HepG2 (cell line): ENCODE data around the gene RANBP3. TPM values are rescaled to one million over a fixed set of nuclear protein-coding genes. Genes with fewer than 3 reads are reported as not detected.

Experiments
- CAMTA2 ChIP-seq: sonication (generic); formaldehyde crosslinking; IDR thresholded peaks from 2 replicates; pipeline ENCODE4 v1.4.0; 2020; ENCODE audit warnings: mild to moderate bottlenecking, missing genetic modification reagents, borderline replicate concordance
- ELF1 ChIP-seq: sonication (generic); formaldehyde crosslinking; IDR thresholded peaks from 2 replicates; pipeline ENCODE4 v1.4.0; 2020; ENCODE audit warnings: missing genetic modification reagents
- EP300 ChIP-seq, 3 experiments: sonication (generic) in 1 of 3; formaldehyde crosslinking in 1 of 3; IDR thresholded peaks; 2 replicates each; pipeline versions ENCODE4 v1.5.1 to v1.6.1; 2011 to 2020; ENCODE audit warnings: low read depth in 2 of 3, low read length in 2 of 3, borderline replicate concordance in 1 of 3, improper control_type of control experiment in 1 of 3, mild to moderate bottlenecking in 1 of 3, missing genetic modification reagents in 1 of 3, moderate library complexity in 1 of 3
- IRX3 ChIP-seq: sonication (generic); formaldehyde crosslinking; IDR thresholded peaks from 2 replicates; pipeline ENCODE4 v1.8.1; 2023; ENCODE audit warnings: mild to moderate bottlenecking, low read depth, missing genetic modification reagents, borderline replicate concordance
- KMT2A ChIP-seq: sonication (generic); formaldehyde crosslinking; IDR thresholded peaks from 2 replicates; pipeline ENCODE4 v1.4.0; 2020; ENCODE audit warnings: missing genetic modification reagents
- MBD4 ChIP-seq: IDR thresholded peaks from 2 replicates; pipeline ENCODE4 v1.6.1; 2012; ENCODE audit warnings: low read length, inconsistent platforms, borderline replicate concordance
- MTF2 ChIP-seq: sonication (generic); formaldehyde crosslinking; IDR thresholded peaks from 2 replicates; pipeline ENCODE4 v1.5.0; 2020; ENCODE audit warnings: missing genetic modification reagents, borderline replicate concordance
- NONO ChIP-seq, 2 experiments: fragments of 450-650 bp in 1 of 2; sonication (generic) in 1 of 2; formaldehyde crosslinking in 1 of 2; IDR thresholded peaks in 1 of 2; conservative IDR thresholded peaks in 1 of 2; 2 replicates each; pipeline versions ENCODE4 v1.6.1 to v1.8.0; 2017 to 2022; ENCODE audit warnings: mild to moderate bottlenecking in 1 of 2, missing genetic modification reagents in 1 of 2, moderate library complexity in 1 of 2
- NR3C1 ChIP-seq: sonication (generic); formaldehyde crosslinking; IDR thresholded peaks from 2 replicates; pipeline ENCODE4 v1.4.0; 2020; ENCODE audit warnings: missing genetic modification reagents
- STAT5B ChIP-seq: sonication (generic); formaldehyde crosslinking; IDR thresholded peaks from 2 replicates; pipeline ENCODE4 v1.4.0; 2020; ENCODE audit warnings: missing genetic modification reagents
- ZFP90 ChIP-seq: sonication (generic); formaldehyde crosslinking; IDR thresholded peaks from 2 replicates; pipeline ENCODE4 v1.8.0; 2022; ENCODE audit warnings: missing genetic modification reagents, mild to moderate bottlenecking, inconsistent platforms, borderline replicate concordance
- ZNF260 ChIP-seq: sonication (generic); formaldehyde crosslinking; IDR thresholded peaks from 2 replicates; pipeline ENCODE4 v1.4.0; 2020; ENCODE audit warnings: missing genetic modification reagents, low read depth, mild to moderate bottlenecking, borderline replicate concordance
- ZNF264 ChIP-seq: sonication (generic); formaldehyde crosslinking; IDR thresholded peaks from 2 replicates; pipeline ENCODE4 v1.4.0; 2020; ENCODE audit warnings: missing genetic modification reagents
- ZNF354B ChIP-seq: sonication (generic); formaldehyde crosslinking; IDR thresholded peaks from 2 replicates; pipeline ENCODE4 v1.8.0; 2022; ENCODE audit warnings: mild to moderate bottlenecking, missing genetic modification reagents
- ZNF510 ChIP-seq: sonication (generic); formaldehyde crosslinking; IDR thresholded peaks from 2 replicates; pipeline ENCODE4 v1.4.0; 2020; ENCODE audit warnings: low read depth, mild to moderate bottlenecking, missing genetic modification reagents
- ZNF670 ChIP-seq: sonication (generic); formaldehyde crosslinking; IDR thresholded peaks from 2 replicates; pipeline ENCODE4 v1.8.0; 2022; ENCODE audit warnings: mild to moderate bottlenecking, missing genetic modification reagents, borderline replicate concordance
- ZNF678 ChIP-seq: sonication (generic); formaldehyde crosslinking; IDR thresholded peaks from 2 replicates; pipeline ENCODE4 v1.4.0; 2020; ENCODE audit warnings: mild to moderate bottlenecking, missing genetic modification reagents
- ZNF713 ChIP-seq: sonication (generic); formaldehyde crosslinking; IDR thresholded peaks from 2 replicates; pipeline ENCODE4 v1.4.0; 2020; ENCODE audit warnings: mild to moderate bottlenecking, missing genetic modification reagents
- ZNF775 ChIP-seq: sonication (generic); formaldehyde crosslinking; IDR thresholded peaks from 2 replicates; pipeline ENCODE4 v1.4.0; 2020; ENCODE audit warnings: missing genetic modification reagents, mild to moderate bottlenecking, moderate library complexity, borderline replicate concordance
- ZNF792 ChIP-seq: IDR thresholded peaks from 2 replicates; pipeline ENCODE4 v1.6.1; 2016
- polyA plus RNA-seq, 8 experiments: library from polyadenylated mRNA; depleted of rRNA in 3 of 8; stranded (reverse) in 7 of 8; unstranded in 1 of 8; fragments of >200 nt; fragmentation: Illumina TruSeq in 4 of 8; extraction: Trizol in 4 of 8; gene quantifications; 2 replicates each; pipeline versions ENCODE4 v1.2.1 to v1.2.3, GENCODE V29; 2011 to 2016; ENCODE audit warnings: low read depth in 4 of 8, missing spikeins in 1 of 8, mixed read lengths in 1 of 8; ENCODE audit not compliant: insufficient read depth in 1 of 8
- total RNA-seq, 5 experiments: library from RNA; depleted of rRNA; stranded (reverse); fragments of >200 nt; fragmentation: Illumina TruSeq; extraction: Trizol; gene quantifications; 2 replicates each; pipeline ENCODE4 v1.2.3, GENCODE V29; 2016; ENCODE audit warnings: low read depth in 1 of 5
- TF ChIP-seq, protein P1 (sequence below): sonication (generic); formaldehyde crosslinking; IDR thresholded peaks from 2 replicates; pipeline ENCODE4 v1.4.0; 2020; ENCODE audit warnings: missing genetic modification reagents
- TF ChIP-seq, protein P2 (sequence below): sonication (generic); formaldehyde crosslinking; IDR thresholded peaks from 2 replicates; pipeline ENCODE4 v1.8.0; 2022; ENCODE audit warnings: mild to moderate bottlenecking, missing genetic modification reagents, moderate library complexity
- TF ChIP-seq, protein P3 (sequence below): sonication (generic); formaldehyde crosslinking; IDR thresholded peaks from 2 replicates; pipeline ENCODE4 v1.4.0; 2020; ENCODE audit warnings: mild to moderate bottlenecking, missing genetic modification reagents
- TF ChIP-seq, protein P4 (sequence below): IDR thresholded peaks from 2 replicates; pipeline ENCODE4 v1.6.1; 2016; ENCODE audit warnings: low read depth, borderline replicate concordance
- TF ChIP-seq, protein P5 (sequence below): sonication (generic); formaldehyde crosslinking; IDR thresholded peaks from 2 replicates; pipeline ENCODE4 v1.5.1; 2020; ENCODE audit warnings: missing genetic modification reagents, mild to moderate bottlenecking, borderline replicate concordance

The RANBP3 gene
- total and polyA plus RNA-seq, 2 of the 13 experiments (the other 11 are each of a cell fraction or from before 2014, with no cell fraction given) = 39.5 to 149 TPM

DNA sequence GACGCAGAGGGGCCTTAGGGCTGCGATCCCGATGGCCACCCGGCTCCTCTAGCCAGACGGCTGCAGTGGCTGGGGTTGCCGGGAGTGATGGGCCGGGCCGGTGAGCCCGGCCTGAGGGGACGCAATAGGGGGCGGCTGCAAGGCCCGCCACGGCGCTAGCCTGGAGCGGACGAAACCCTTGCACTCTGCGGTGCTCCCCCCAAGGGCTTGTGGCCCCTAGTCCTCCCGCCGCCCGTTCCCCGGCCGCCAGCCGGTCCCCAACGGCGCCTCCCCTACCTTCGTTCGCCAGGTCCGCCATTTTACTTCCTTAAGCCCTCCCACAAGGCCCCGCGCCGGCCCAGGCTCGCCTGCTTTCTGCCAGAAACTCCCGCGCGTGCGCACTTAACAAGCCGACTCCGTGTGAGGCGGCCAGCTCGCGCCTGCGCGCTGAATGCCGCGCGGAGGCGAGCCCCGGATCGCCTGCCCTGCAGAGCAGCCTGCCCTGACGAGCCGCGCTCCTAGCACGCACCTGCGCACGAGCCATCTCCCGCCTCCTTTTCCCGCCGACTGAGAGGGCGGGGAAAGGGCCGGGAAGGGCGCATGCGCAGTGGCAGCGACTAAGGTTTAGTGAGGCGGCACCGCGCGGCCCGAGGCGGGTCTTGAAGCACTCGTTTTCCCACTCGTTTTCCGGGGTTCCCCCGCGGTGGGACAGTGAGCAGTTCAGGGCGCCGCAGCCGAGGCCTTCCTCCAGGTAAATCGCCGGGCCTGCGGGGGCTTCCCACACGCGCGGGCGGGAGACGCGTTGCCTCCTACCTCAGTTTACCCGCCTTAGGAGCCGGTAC, at the start of gene RANBP3 (continued):
- TF ChIP-seq KMT2A = peak; percentile 96
- TF ChIP-seq ZNF775 (CRISPR knock-in tag) = peak; percentile 99
- peak; percentile 100 for TF ChIP-seq ZNF354B (CRISPR knock-in tag)
- peak; percentile 97 for TF ChIP-seq ZNF260 (CRISPR knock-in tag)
- TF ChIP-seq ZNF678 = peak; percentile 100
- peak; percentile 100 for TF ChIP-seq ZFP90
- peak; percentile 100 for TF ChIP-seq ZNF670 (CRISPR knock-in tag)
- peak; percentile 70 for TF ChIP-seq ELF1
- TF ChIP-seq CAMTA2 (CRISPR knock-in tag) = peak; percentile 98
- TF ChIP-seq ZNF792 (CRISPR knock-in tag) = peak; percentile 100
- TF ChIP-seq, protein P1, sequence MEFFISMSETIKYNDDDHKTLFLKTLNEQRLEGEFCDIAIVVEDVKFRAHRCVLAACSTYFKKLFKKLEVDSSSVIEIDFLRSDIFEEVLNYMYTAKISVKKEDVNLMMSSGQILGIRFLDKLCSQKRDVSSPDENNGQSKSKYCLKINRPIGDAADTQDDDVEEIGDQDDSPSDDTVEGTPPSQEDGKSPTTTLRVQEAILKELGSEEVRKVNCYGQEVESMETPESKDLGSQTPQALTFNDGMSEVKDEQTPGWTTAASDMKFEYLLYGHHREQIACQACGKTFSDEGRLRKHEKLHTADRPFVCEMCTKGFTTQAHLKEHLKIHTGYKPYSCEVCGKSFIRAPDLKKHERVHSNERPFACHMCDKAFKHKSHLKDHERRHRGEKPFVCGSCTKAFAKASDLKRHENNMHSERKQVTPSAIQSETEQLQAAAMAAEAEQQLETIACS (CRISPR knock-in tag) = peak; percentile 84
- TF ChIP-seq, protein P2, sequence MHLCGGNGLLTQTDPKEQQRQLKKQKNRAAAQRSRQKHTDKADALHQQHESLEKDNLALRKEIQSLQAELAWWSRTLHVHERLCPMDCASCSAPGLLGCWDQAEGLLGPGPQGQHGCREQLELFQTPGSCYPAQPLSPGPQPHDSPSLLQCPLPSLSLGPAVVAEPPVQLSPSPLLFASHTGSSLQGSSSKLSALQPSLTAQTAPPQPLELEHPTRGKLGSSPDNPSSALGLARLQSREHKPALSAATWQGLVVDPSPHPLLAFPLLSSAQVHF (CRISPR knock-in tag) = peak; percentile 100
- TF ChIP-seq ZNF264 (CRISPR knock-in tag) = peak; percentile 99
- TF ChIP-seq ZNF510 = peak; percentile 100
- TF ChIP-seq, protein P3, sequence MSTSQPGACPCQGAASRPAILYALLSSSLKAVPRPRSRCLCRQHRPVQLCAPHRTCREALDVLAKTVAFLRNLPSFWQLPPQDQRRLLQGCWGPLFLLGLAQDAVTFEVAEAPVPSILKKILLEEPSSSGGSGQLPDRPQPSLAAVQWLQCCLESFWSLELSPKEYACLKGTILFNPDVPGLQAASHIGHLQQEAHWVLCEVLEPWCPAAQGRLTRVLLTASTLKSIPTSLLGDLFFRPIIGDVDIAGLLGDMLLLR = peak; percentile 100
- no peak for TF ChIP-seq NR3C1
- TF ChIP-seq, protein P4, sequence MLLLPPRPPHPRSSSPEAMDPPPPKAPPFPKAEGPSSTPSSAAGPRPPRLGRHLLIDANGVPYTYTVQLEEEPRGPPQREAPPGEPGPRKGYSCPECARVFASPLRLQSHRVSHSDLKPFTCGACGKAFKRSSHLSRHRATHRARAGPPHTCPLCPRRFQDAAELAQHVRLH = peak; percentile 100
- peak; percentile 99 for TF ChIP-seq STAT5B (CRISPR knock-in tag)
- TF ChIP-seq, protein P5, sequence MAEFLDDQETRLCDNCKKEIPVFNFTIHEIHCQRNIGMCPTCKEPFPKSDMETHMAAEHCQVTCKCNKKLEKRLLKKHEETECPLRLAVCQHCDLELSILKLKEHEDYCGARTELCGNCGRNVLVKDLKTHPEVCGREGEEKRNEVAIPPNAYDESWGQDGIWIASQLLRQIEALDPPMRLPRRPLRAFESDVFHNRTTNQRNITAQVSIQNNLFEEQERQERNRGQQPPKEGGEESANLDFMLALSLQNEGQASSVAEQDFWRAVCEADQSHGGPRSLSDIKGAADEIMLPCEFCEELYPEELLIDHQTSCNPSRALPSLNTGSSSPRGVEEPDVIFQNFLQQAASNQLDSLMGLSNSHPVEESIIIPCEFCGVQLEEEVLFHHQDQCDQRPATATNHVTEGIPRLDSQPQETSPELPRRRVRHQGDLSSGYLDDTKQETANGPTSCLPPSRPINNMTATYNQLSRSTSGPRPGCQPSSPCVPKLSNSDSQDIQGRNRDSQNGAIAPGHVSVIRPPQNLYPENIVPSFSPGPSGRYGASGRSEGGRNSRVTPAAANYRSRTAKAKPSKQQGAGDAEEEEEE (CRISPR knock-in tag) = peak; percentile 100
- no peak for TF ChIP-seq NONO (IDR thresholded peaks at IDR 0.05)
- TF ChIP-seq NONO (CRISPR knock-in tag; conservative IDR thresholded peaks at IDR 0.05) = peak; percentile 87
- no peak; a peak in 1 of 4 replicates for TF ChIP-seq EP300 (IDR thresholded peaks at IDR 0.05; ENCODE audit: low read depth in 2 of 2, low read length in 2 of 2)
- peak; percentile 95 for TF ChIP-seq EP300 (CRISPR knock-in tag; IDR thresholded peaks at IDR 0.05; ENCODE audit: borderline replicate concordance)
- TF ChIP-seq MTF2 (CRISPR knock-in tag) = peak; percentile 32; the same call in 1 of the 2 replicates
- TF ChIP-seq IRX3 = peak; percentile 100
- TF ChIP-seq ZNF713 (CRISPR knock-in tag) = peak; percentile 100
- TF ChIP-seq MBD4 = no peak
